Mesendoderm (in vitro differentiated cells): ENCODE measurements around the gene TPST2.

Experiments used
- DNase-seq: peaks from one replicate; pipeline ENCODE4 v3.0.0; 2013
- H2AK5ac ChIP-seq: 2 replicates; pipeline ENCODE4 v1.6.1; 2013; ENCODE audit warnings: low read length, inconsistent platforms
- H2BK120ac ChIP-seq: 2 replicates; pipeline ENCODE4 v1.6.1; 2013; ENCODE audit warnings: low read depth, mild to moderate bottlenecking, low read length, moderate library complexity, mixed read lengths
- H2BK15ac ChIP-seq: replicated peaks from 2 replicates; pipeline ENCODE4 v1.6.1; 2013; ENCODE audit warnings: low read depth, mild to moderate bottlenecking, moderate library complexity
- H2BK5ac ChIP-seq: 2 replicates; pipeline ENCODE4 v1.6.1; 2013; ENCODE audit warnings: low read length, inconsistent platforms
- H3K18ac ChIP-seq: 2 replicates; pipeline ENCODE4 v1.6.1; 2013; ENCODE audit warnings: mild to moderate bottlenecking, low read length, mixed read lengths
- H3K23ac ChIP-seq: one replicate; pipeline ENCODE4 v1.6.1; 2013; ENCODE audit warnings: low read length
- H3K27ac ChIP-seq: 2 replicates; pipeline ENCODE4 v1.5.1; 2013; ENCODE audit warnings: low read depth, mild to moderate bottlenecking, inconsistent platforms, low read length, moderate library complexity
- H3K27me3 ChIP-seq: 2 replicates; pipeline ENCODE4 v1.6.1; 2013; ENCODE audit warnings: low read length, control low read depth, mild to moderate bottlenecking, inconsistent platforms; ENCODE audit not compliant: insufficient read depth, poor library complexity
- H3K36me3 ChIP-seq: 2 replicates; pipeline ENCODE4 v1.6.1; 2013; ENCODE audit warnings: low read length, inconsistent platforms; ENCODE audit not compliant: control insufficient read depth, insufficient read depth
- H3K4ac ChIP-seq: one replicate; pipeline ENCODE4 v1.6.1; 2013; ENCODE audit warnings: low read depth, mild to moderate bottlenecking, low read length, moderate library complexity
- H3K4me1 ChIP-seq: 2 replicates; pipeline ENCODE4 v1.6.1; 2013; ENCODE audit warnings: low read depth, low read length, inconsistent platforms; ENCODE audit not compliant: control insufficient read depth
- H3K4me2 ChIP-seq: 2 replicates; pipeline ENCODE4 v1.6.1; 2013; ENCODE audit warnings: low read length
- H3K4me3 ChIP-seq: 2 replicates; pipeline ENCODE4 v1.5.1; 2013; ENCODE audit warnings: mild to moderate bottlenecking, low read length
- H3K56ac ChIP-seq: one replicate; pipeline ENCODE4 v1.6.1; 2013; ENCODE audit warnings: low read length
- H3K79me1 ChIP-seq: 2 replicates; pipeline ENCODE4 v1.6.1; 2013; ENCODE audit warnings: low read length, inconsistent platforms
- H3K79me2 ChIP-seq: 2 replicates; pipeline ENCODE4 v1.6.1; 2013; ENCODE audit warnings: mild to moderate bottlenecking, low read length; ENCODE audit not compliant: control insufficient read depth, insufficient read depth
- H3K9ac ChIP-seq: 2 replicates; pipeline ENCODE4 v1.6.1; 2013; ENCODE audit warnings: low read length, inconsistent platforms
- H4K5ac ChIP-seq: one replicate; pipeline ENCODE4 v1.6.1; 2013; ENCODE audit warnings: low read length
- H4K8ac ChIP-seq: one replicate; pipeline ENCODE4 v1.6.1; 2013; ENCODE audit warnings: low read depth, mild to moderate bottlenecking, control low read depth, low read length, moderate library complexity
- WGBS: extraction: QIAGEN DNeasy Blood & Tissue Kit; methylation state at CpG from one replicate; pipeline ENCODE4 v1.1.7; 2013; ENCODE audit warnings: low lambda C conversion rate, missing lambda C conversion rate; ENCODE audit not compliant: insufficient coverage; ENCODE audit errors: extremely low coverage; 5-methylcytosine and 5-hydroxymethylcytosine counted together

The TPST2 gene

GRCh38 chr22:26508148-26508547, 81.8 kb downstream of the TPST2 start:
- Histone ChIP-seq H3K4ac (no peak overlapping the region), H2BK120ac (no peak overlapping the region), H3K79me1 (peaks cover 4% of the 10 kb centered on the region), H4K5ac (no peak overlapping the region), H4K8ac (no peak overlapping the region), H2BK5ac (no peak overlapping the region), H3K23ac (no peak overlapping the region), H3K36me3 (peaks cover 7% of the 10 kb centered on the region), H2AK5ac (no peak overlapping the region), H3K79me2 (peaks cover 11% of the 10 kb centered on the region), H2BK15ac (no peak overlapping the region), H3K4me1 (peaks cover 2% of the 10 kb centered on the region), H3K4me2 (no peak overlapping the region), H3K9ac (no peak overlapping the region), H3K18ac (no peak overlapping the region), H3K27me3 (no peaks in the 10 kb centered on the region), H3K27ac (no peak overlapping the region), H3K56ac (no peak overlapping the region), H3K4me3 (no peak overlapping the region)
- no peak for DNase-seq

GRCh38 chr22:26503758-26504157, 86.2 kb downstream of the TPST2 start:
- no peak overlapping the region for H2BK5ac ChIP-seq
- no peaks in the 10 kb centered on the region for H3K4me1 ChIP-seq
- H2BK15ac ChIP-seq, result no peak overlapping the region
- no peaks in the 10 kb centered on the region for H3K27me3 ChIP-seq
- H3K27ac ChIP-seq, result no peak overlapping the region
- H3K79me1 ChIP-seq, result no peaks in the 10 kb centered on the region
- no peak overlapping the region for H2AK5ac ChIP-seq
- H3K4ac ChIP-seq, result no peak overlapping the region
- no peak overlapping the region for H3K9ac ChIP-seq
- no peak overlapping the region for H3K23ac ChIP-seq
- no peak overlapping the region for H3K4me3 ChIP-seq
- DNase-seq, result no peak
- WGBS, result no CpG with 5 or more reads among the region's 1 CpG
- no peak overlapping the region for H3K4me2 ChIP-seq
- H3K56ac ChIP-seq, result no peak overlapping the region
- no peak overlapping the region for H4K8ac ChIP-seq
- H4K5ac ChIP-seq, result no peak overlapping the region
- H3K18ac ChIP-seq, result no peak overlapping the region
- H2BK120ac ChIP-seq, result no peak overlapping the region
- no peaks in the 10 kb centered on the region for H3K79me2 ChIP-seq
- peaks cover 18% of the 10 kb centered on the region for H3K36me3 ChIP-seq

- Histone ChIP-seq H3K79me2 (no peaks in the 10 kb centered on the region), H3K23ac (no peak overlapping the region), H2AK5ac (no peak overlapping the region), H3K27me3 (no peaks in the 10 kb centered on the region), H3K27ac (no peak overlapping the region), H4K5ac (no peak overlapping the region), H2BK120ac (no peak overlapping the region), H3K4me2 (no peak overlapping the region), H2BK5ac (no peak overlapping the region), H3K36me3 (peaks cover 19% of the 10 kb centered on the region), H3K4me1 (no peaks in the 10 kb centered on the region), H3K4ac (no peak overlapping the region), H3K56ac (peak overlapping the region; percentile 30), H4K8ac (no peak overlapping the region), H2BK15ac (no peak overlapping the region), H3K4me3 (no peak overlapping the region), H3K18ac (no peak overlapping the region), H3K9ac (no peak overlapping the region), H3K79me1 (no peaks in the 10 kb centered on the region)
- DNase-seq, result peak; percentile 87
- WGBS, result no CpG with 5 or more reads among the region's 3 CpGs
Measured at GRCh38 chr22:26502688-26503561, 87.0 kb downstream of the TPST2 start.

- no peak overlapping the region for H2BK5ac ChIP-seq
- H3K27me3 ChIP-seq, result no peaks in the 10 kb centered on the region
- no peak overlapping the region for H4K8ac ChIP-seq
- no peak overlapping the region for H3K27ac ChIP-seq
- no peaks in the 10 kb centered on the region for H3K79me1 ChIP-seq
- WGBS, result no CpG with 5 or more reads among the region's 2 CpGs
- no peak overlapping the region for H3K4me2 ChIP-seq
- no peak overlapping the region for H3K4ac ChIP-seq
- H3K36me3 ChIP-seq, result peaks cover 19% of the 10 kb centered on the region
- H3K56ac ChIP-seq, result no peak overlapping the region
- H3K18ac ChIP-seq, result no peak overlapping the region
- H3K79me2 ChIP-seq, result no peaks in the 10 kb centered on the region
- no peak for DNase-seq
- H4K5ac ChIP-seq, result no peak overlapping the region
- no peak overlapping the region for H2BK120ac ChIP-seq
- no peak overlapping the region for H3K4me3 ChIP-seq
- H2AK5ac ChIP-seq, result no peak overlapping the region
- no peak overlapping the region for H2BK15ac ChIP-seq
- no peak overlapping the region for H3K9ac ChIP-seq
- H3K23ac ChIP-seq, result no peak overlapping the region
- no peaks in the 10 kb centered on the region for H3K4me1 ChIP-seq
Measured at GRCh38 chr22:26501996-26502395, 87.9 kb downstream of the TPST2 start.

GRCh38 chr22:26499188-26499703, 90.7 kb downstream of the TPST2 start:
- Histone ChIP-seq H3K79me2 (no peaks in the 10 kb centered on the region), H3K4ac (no peak overlapping the region), H4K8ac (no peak overlapping the region), H3K4me2 (no peak overlapping the region), H2AK5ac (no peak overlapping the region), H3K56ac (no peak overlapping the region), H3K79me1 (no peaks in the 10 kb centered on the region), H3K4me1 (no peaks in the 10 kb centered on the region), H4K5ac (no peak overlapping the region), H3K27ac (no peak overlapping the region), H2BK120ac (no peak overlapping the region), H3K36me3 (peaks cover 33% of the 10 kb centered on the region), H3K9ac (no peak overlapping the region), H3K18ac (no peak overlapping the region), H3K23ac (no peak overlapping the region), H2BK15ac (no peak overlapping the region), H3K27me3 (no peaks in the 10 kb centered on the region), H2BK5ac (no peak overlapping the region), H3K4me3 (no peak overlapping the region)
- DNase-seq, result no peak
- no CpG with 5 or more reads among the region's 25 CpGs for WGBS

GRCh38 chr22:26496456-26496855, 93.5 kb downstream of the TPST2 start:
- Histone ChIP-seq H3K79me1 (no peaks in the 10 kb centered on the region), H3K36me3 (peaks cover 43% of the 10 kb centered on the region), H4K5ac (no peak overlapping the region), H3K9ac (no peak overlapping the region), H2BK5ac (no peak overlapping the region), H2AK5ac (no peak overlapping the region), H3K56ac (no peak overlapping the region), H3K4me2 (no peak overlapping the region), H3K27ac (no peak overlapping the region), H3K18ac (no peak overlapping the region), H2BK15ac (no peak overlapping the region), H3K79me2 (no peaks in the 10 kb centered on the region), H4K8ac (no peak overlapping the region), H3K23ac (no peak overlapping the region), H3K4me1 (no peaks in the 10 kb centered on the region), H2BK120ac (no peak overlapping the region), H3K27me3 (no peaks in the 10 kb centered on the region), H3K4ac (no peak overlapping the region), H3K4me3 (no peak overlapping the region)
- no peak for DNase-seq
- no CpG with 5 or more reads among the region's 4 CpGs for WGBS
